Coronary artery (tissue), 2 donors: ENCODE results near the gene APOBEC3G.

Experiments
- DNase-seq: peaks from one replicate; pipeline ENCODE4 v3.0.0-alpha.2; 2017; ENCODE audit warnings: low spot score
- H3K27ac ChIP-seq, 2 donors: fragments of 200-600 bp; sonication (generic); one replicate each; pipeline ENCODE4 v1.5.1; 2016 to 2019
- H3K4me3 ChIP-seq: fragments of 200-600 bp; sonication (generic); 2 replicates; pipeline ENCODE4 v1.5.1; 2016; ENCODE audit warnings: mild to moderate bottlenecking, moderate library complexity
- CTCF ChIP-seq: fragments of 200-600 bp; sonication (generic); IDR thresholded peaks from one replicate; pipeline ENCODE4 v1.5.1; 2019; ENCODE audit warnings: antibody characterized with exemption

The APOBEC3G gene

GRCh38 chr22:39135092-39135896 is 58.2 kb downstream of the APOBEC3G start:
- TF ChIP-seq CTCF: no peak
- DNase-seq: no peak
- Histone ChIP-seq H3K27ac (no peak overlapping the region), H3K4me3 (no peak overlapping the region)

GRCh38 chr22:39136317-39136716 is 59.2 kb downstream of the APOBEC3G start:
- Histone ChIP-seq H3K4me3 (no peak overlapping the region), H3K27ac (no peak overlapping the region)
- TF ChIP-seq CTCF: no peak
- no peak for DNase-seq
